ENCODE data around the gene SLX9. TPM values are rescaled to one million over a fixed set of nuclear protein-coding genes. Genes with fewer than 3 reads are reported as not detected.
A peak's percentile ranks its signal among the peaks of the same experiment; 100 is the strongest.

Gene SLX9
- total RNA-seq, 4 donors from 2014 or later: 20.8 to 59.3 (median 27.6) TPM

DNA sequence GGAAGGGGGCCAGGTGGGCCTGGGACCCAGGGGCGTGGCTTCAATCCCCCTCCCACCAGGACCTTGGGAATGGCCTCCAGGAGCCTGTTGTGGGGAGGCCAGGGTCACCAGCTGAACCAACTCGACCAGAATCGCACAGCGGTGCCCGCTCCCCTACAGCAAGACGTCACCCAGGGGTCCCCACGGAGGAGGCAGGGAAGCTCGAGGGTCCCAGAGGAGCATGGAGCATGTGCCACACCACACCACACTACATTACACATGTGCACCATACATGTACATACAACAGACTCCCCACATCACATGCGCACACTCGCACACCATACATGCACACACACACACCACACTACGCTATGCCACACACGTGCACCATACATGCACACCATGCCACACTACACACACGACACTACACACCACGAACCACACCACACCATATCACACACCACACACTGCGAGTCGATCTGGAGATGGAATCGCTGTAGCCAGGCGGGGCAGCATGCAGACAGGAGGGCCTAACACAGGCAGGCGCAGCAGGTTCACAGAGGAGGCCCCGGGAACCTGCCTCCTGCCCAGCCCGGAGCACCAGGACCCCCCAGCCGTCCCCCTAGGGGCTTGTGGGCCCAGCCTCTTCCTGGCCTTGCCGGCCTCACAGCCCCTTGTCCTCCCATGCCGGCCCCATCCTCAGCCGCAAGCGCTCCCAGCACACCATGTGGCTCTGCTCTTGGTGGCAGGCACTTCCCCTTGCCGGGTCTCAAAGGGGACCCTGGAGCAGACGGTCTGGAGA lies 19.7 kb upstream of the SLX9 start:
- 75% methylated on average over 21 of the region's 28 CpGs for WGBS
- Histone ChIP-seq H3K36me3 (no peaks in the 10 kb centered on the region), H3K4me1 (peaks cover 0 to 13% (median 4%) of the 10 kb centered on the region in 4 donors), H3K9me3 (no peaks in the 10 kb centered on the region), H3K4me3 (peak overlapping the region; percentile 37 to 49 (median 38)), H3K27ac (replicated peaks in 1 of 4) (peak overlapping the region in 3 of 4 donors; percentile 5 to 23 (median 15)), H3K27me3 (peaks cover 0 to 32% (median 0%) of the 10 kb centered on the region in 4 donors)
- intact Hi-C loops (cut with DNase I): no loop called here
- TF ChIP-seq CTCF (IDR thresholded peaks at IDR 0.05): no peak
- TF ChIP-seq POLR2AphosphoS5 (IDR thresholded peaks at IDR 0.05): no peak
- no peak for TF ChIP-seq EP300 (IDR thresholded peaks at IDR 0.05)
- no peak for DNase-seq (ENCODE audit: extremely low spot score)

DNA sequence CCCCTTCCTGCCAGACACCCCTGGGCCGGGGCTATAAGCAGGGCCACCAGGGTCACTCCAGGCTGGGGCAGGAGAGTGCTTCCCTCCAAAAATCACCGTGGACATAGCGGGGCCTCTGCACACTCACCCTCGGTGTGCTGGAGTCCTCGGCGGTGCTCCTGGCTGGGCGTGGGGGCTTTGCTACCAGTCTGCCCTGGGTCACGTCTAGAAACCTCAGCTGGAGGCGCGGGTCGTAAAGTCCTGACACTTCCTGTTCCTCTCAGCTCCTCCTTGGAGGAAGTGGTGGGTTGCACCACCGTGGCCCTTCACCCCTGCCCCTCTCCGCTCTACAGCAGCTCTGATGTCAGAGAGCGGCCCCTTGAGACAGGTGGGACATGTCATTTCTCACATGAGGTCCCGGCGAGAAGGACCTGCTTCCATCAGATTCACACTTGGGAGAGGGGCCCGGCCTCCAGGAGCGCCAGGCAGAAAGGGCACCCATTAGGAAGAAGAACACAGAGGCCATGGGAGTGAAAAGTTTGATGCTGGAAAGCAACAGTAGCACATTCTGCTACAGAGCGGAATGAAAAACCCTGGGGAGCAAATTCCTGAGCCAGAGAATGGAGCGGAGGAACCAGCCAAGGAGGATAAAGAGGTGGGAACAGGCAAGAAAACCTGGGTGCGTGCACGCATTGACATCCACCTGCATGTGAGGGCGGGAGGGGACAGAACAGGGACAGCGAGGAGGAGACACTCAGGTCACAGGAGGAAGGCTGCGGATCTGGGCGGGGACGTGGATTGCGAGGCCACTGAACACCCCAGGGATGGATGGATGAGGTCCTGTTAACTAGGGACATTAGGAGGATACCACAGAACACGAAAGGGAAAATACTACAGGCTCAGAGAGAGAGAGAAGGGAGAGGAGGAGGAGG lies 18.9 kb upstream of the SLX9 start, which contains the start of gene ITGB2:
ITGB2 (minus strand) TSS at position 206 of the 911 bp plus-strand sequence. CDS start 10,117 bp downstream, outside the sequence.
- H3K9me3 ChIP-seq: no peaks in the 10 kb centered on the region
- intact Hi-C loops (cut with DNase I): no loop called here
- peaks cover 0 to 20% (median 5%) of the 10 kb centered on the region in 4 donors for H3K4me1 ChIP-seq
- peak within 1 kb of the TSS; percentile 37 to 49 (median 38) for H3K4me3 ChIP-seq
- H3K27me3 ChIP-seq: peaks cover 0 to 32% (median 0%) of the 10 kb centered on the region in 4 donors
- peak within 1 kb of the TSS in 3 of 4 donors; percentile 5 to 23 (median 15) for H3K27ac ChIP-seq (replicated peaks in 1 of 4)
- WGBS: 71% methylated on average over 21 of the region's 29 CpGs
- no peaks in the 10 kb centered on the region for H3K36me3 ChIP-seq
- no peak for TF ChIP-seq CTCF (IDR thresholded peaks at IDR 0.05)
- TF ChIP-seq POLR2AphosphoS5 (IDR thresholded peaks at IDR 0.05): no peak
- no peak for TF ChIP-seq POLR2A (IDR thresholded peaks at IDR 0.05; ENCODE audit: low read depth)
- TF ChIP-seq EP300 (IDR thresholded peaks at IDR 0.05): no peak
- DNase-seq (ENCODE audit: extremely low spot score): no peak

DNA sequence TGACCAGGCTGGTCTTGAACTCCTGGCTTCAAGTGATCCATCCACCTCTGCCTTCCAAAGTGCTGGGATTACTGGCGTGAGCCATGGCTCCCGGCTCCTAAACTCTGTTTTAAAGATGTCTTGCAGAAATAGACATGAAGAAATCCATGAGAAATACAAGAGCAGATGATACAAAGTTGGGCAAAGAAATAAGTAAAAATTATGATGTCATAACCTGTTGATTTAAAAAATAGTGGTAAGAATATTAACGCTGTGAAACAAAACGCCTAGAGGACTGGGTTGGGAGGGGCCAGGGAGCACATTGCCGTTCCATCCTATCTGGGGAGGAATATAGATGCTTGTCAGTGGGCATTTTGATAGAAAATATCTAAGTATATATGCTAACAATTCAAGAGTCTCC lies 17.9 kb upstream of the SLX9 start:
- H3K27ac ChIP-seq (replicated peaks in 1 of 4): no peak overlapping the region
- no peaks in the 10 kb centered on the region for H3K36me3 ChIP-seq
- no peak for DNase-seq (ENCODE audit: extremely low spot score)
- intact Hi-C loops (cut with DNase I): no loop called here
- WGBS: 77% methylated on average over 5 of the region's 5 CpGs
- peaks cover 0 to 30% (median 11%) of the 10 kb centered on the region in 4 donors for H3K4me1 ChIP-seq
- no peak for TF ChIP-seq CTCF (IDR thresholded peaks at IDR 0.05)
- no peak for TF ChIP-seq POLR2AphosphoS5 (IDR thresholded peaks at IDR 0.05)
- no peak for TF ChIP-seq POLR2A (IDR thresholded peaks at IDR 0.05; ENCODE audit: low read depth)
- no peak for TF ChIP-seq EP300 (IDR thresholded peaks at IDR 0.05)
- no peak overlapping the region for H3K4me3 ChIP-seq
- peaks cover 0 to 40% (median 0%) of the 10 kb centered on the region in 4 donors for H3K27me3 ChIP-seq
- H3K9me3 ChIP-seq: no peaks in the 10 kb centered on the region

DNA sequence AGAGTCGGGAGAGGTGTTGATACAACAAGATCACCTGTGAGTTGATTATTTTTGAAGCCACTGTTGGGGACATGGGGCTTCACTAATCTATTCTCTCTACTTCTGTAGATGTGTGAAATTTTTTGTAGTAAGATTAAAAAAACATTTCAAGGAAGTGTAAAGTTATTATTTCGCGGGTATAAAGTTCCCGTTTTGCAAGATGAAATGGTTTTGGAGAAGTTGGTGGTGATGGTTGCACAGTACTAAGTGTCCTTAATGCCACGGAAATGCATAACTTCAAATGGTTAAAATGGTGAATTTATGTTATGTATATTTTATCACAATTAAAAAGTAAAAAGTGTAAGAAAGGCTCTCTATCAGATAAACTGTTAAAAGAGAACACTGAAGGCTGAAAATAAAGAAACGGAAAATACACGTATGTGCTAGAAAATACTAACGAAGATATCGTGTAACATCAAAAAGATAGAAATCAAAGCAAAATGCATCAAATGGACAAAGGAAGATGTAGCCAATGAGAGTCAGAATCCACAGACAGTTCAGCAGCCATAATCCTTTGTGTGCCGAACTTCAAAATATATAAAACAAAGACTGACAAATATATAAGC lies 16.2 kb upstream of the SLX9 start:
- H3K4me3 ChIP-seq: no peak overlapping the region
- no peak for DNase-seq (ENCODE audit: extremely low spot score)
- TF ChIP-seq CTCF (IDR thresholded peaks at IDR 0.05) (no peak), POLR2A (IDR thresholded peaks at IDR 0.05; ENCODE audit: low read depth) (no peak), EP300 (IDR thresholded peaks at IDR 0.05) (no peak), POLR2AphosphoS5 (IDR thresholded peaks at IDR 0.05) (no peak)
- H3K27ac ChIP-seq (replicated peaks in 1 of 4): no peak overlapping the region
- no peaks in the 10 kb centered on the region for H3K36me3 ChIP-seq
- H3K4me1 ChIP-seq: peaks cover 0 to 47% (median 21%) of the 10 kb centered on the region in 4 donors
- H3K9me3 ChIP-seq: no peaks in the 10 kb centered on the region
- peaks cover 0 to 56% (median 0%) of the 10 kb centered on the region in 4 donors for H3K27me3 ChIP-seq
- intact Hi-C loops (cut with DNase I): no loop called here
- WGBS: 85% methylated on average over 10 of the region's 10 CpGs

Data from esophagus muscularis mucosa (tissue), 4 donors.